Tongue (tissue), 2 donors: ENCODE measurements around the gene SPATA3. TPM values are rescaled to one million over a fixed set of nuclear protein-coding genes. Genes with fewer than 3 reads are reported as not detected.
"Not testable (repeated sequence)": the region's sequence is repeated elsewhere in the genome, so short reads cannot be mapped to it uniquely, and the experiment has no call there.

Experiments
- DNase-seq: peaks from one replicate; pipeline ENCODE4 v3.0.0-alpha.2; 2015
- total RNA-seq: library from RNA; depleted of rRNA; stranded (reverse); fragments of >200 nt; gene quantifications from one replicate; pipeline ENCODE4 v1.2.3, GENCODE V29; 2014

The SPATA3 gene
- total RNA-seq, 1 donor from 2014 or later: not detected

GRCh38 chr2:230998882-230999281 is 3.0 kb downstream of the SPATA3 start:
- DNase-seq: no peak

- DNase-seq: no peak
These were observed 3.6 kb downstream of the SPATA3 start for GRCh38 chr2:230999477-230999876.

- no peak for DNase-seq
These were observed 4.4 kb downstream of the SPATA3 start for GRCh38 chr2:231000211-231000904.

GRCh38 chr2:231001036-231001435 is 5.1 kb downstream of the SPATA3 start:
- DNase-seq: no peak

- no peak for DNase-seq
These were observed 6.0 kb downstream of the SPATA3 start for GRCh38 chr2:231001921-231002320.

- no peak for DNase-seq
These were observed 6.7 kb downstream of the SPATA3 start for GRCh38 chr2:231002641-231003040.

GRCh38 chr2:231003186-231003585 is 7.3 kb downstream of the SPATA3 start:
- no peak for DNase-seq

- DNase-seq: not testable (repeated sequence)
These were observed 9.0 kb downstream of the SPATA3 start for GRCh38 chr2:231004930-231005329.

GRCh38 chr2:231007286-231008098 is 11.6 kb downstream of the SPATA3 start:
- peak; percentile 13 for DNase-seq

GRCh38 chr2:231008131-231008530 is 12.2 kb downstream of the SPATA3 start:
- DNase-seq: no peak

GRCh38 chr2:231009236-231009919 is 13.5 kb downstream of the SPATA3 start:
- DNase-seq: no peak

GRCh38 chr2:231010201-231010730 is 14.3 kb downstream of the SPATA3 start:
- no peak for DNase-seq

- no peak for DNase-seq
These were observed 15.6 kb downstream of the SPATA3 start for GRCh38 chr2:231011526-231011925.

GRCh38 chr2:231012463-231012862 is 16.5 kb downstream of the SPATA3 start:
- no peak for DNase-seq

GRCh38 chr2:231013820-231014219 is 17.9 kb downstream of the SPATA3 start:
- DNase-seq: no peak

- DNase-seq: no peak
These were observed 19.6 kb downstream of the SPATA3 start for GRCh38 chr2:231015478-231015877.

- DNase-seq: no peak
These were observed 20.0 kb downstream of the SPATA3 start for GRCh38 chr2:231015926-231016325.

GRCh38 chr2:231016566-231017230 is 20.8 kb downstream of the SPATA3 start:
- no peak for DNase-seq

- DNase-seq: no peak
These were observed 21.3 kb downstream of the SPATA3 start for GRCh38 chr2:231017231-231017598.

GRCh38 chr2:231018184-231018583 is 22.3 kb downstream of the SPATA3 start:
- no peak for DNase-seq

GRCh38 chr2:231025059-231025458 is 29.1 kb downstream of the SPATA3 start:
- DNase-seq: not testable (repeated sequence)

- DNase-seq: no peak
These were observed 33.0 kb downstream of the SPATA3 start for GRCh38 chr2:231028889-231029288.
